ENCODE data around the gene SNAPC1.
A peak's percentile ranks its signal among the peaks of the same experiment; 100 is the strongest.

Gene SNAPC1

GRCh38 chr14:61837336-61838229 is 75.4 kb downstream of the SNAPC1 start:
- FAIRE-seq, result no peak
- peak; percentile 96 for TF ChIP-seq CTCF (IDR thresholded peaks at IDR 0.05; ENCODE audit: insufficient read depth, missing control alignments)

GRCh38 chr14:61838661-61839245 is 76.5 kb downstream of the SNAPC1 start:
- no peak for DNase-seq (ENCODE audit: insufficient read length, low spot score)
- no peak for TF ChIP-seq CTCF (IDR thresholded peaks at IDR 0.05; ENCODE audit: insufficient read depth, missing control alignments)
- FAIRE-seq, result no peak

More at GRCh38 chr14:61837336-61838229, 75.4 kb downstream of the SNAPC1 start:
- DNase-seq (ENCODE audit: insufficient read length, low spot score), result no peak

GRCh38 chr14:61839507-61839906 is 77.3 kb downstream of the SNAPC1 start:
- FAIRE-seq (no peak), DNase-seq (ENCODE audit: insufficient read length, low spot score) (no peak)
- no peak for TF ChIP-seq CTCF (IDR thresholded peaks at IDR 0.05; ENCODE audit: insufficient read depth, missing control alignments)

GRCh38 chr14:61841145-61841544 is 78.9 kb downstream of the SNAPC1 start:
- no peak for FAIRE-seq
- no peak for DNase-seq (ENCODE audit: insufficient read length, low spot score)
- no peak for TF ChIP-seq CTCF (IDR thresholded peaks at IDR 0.05; ENCODE audit: insufficient read depth, missing control alignments)

Data from D721Med (cell line).